Measurements from ENCODE around the gene CHAMP1.

Gene CHAMP1, protein sequence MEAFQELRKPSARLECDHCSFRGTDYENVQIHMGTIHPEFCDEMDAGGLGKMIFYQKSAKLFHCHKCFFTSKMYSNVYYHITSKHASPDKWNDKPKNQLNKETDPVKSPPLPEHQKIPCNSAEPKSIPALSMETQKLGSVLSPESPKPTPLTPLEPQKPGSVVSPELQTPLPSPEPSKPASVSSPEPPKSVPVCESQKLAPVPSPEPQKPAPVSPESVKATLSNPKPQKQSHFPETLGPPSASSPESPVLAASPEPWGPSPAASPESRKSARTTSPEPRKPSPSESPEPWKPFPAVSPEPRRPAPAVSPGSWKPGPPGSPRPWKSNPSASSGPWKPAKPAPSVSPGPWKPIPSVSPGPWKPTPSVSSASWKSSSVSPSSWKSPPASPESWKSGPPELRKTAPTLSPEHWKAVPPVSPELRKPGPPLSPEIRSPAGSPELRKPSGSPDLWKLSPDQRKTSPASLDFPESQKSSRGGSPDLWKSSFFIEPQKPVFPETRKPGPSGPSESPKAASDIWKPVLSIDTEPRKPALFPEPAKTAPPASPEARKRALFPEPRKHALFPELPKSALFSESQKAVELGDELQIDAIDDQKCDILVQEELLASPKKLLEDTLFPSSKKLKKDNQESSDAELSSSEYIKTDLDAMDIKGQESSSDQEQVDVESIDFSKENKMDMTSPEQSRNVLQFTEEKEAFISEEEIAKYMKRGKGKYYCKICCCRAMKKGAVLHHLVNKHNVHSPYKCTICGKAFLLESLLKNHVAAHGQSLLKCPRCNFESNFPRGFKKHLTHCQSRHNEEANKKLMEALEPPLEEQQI

DNA sequence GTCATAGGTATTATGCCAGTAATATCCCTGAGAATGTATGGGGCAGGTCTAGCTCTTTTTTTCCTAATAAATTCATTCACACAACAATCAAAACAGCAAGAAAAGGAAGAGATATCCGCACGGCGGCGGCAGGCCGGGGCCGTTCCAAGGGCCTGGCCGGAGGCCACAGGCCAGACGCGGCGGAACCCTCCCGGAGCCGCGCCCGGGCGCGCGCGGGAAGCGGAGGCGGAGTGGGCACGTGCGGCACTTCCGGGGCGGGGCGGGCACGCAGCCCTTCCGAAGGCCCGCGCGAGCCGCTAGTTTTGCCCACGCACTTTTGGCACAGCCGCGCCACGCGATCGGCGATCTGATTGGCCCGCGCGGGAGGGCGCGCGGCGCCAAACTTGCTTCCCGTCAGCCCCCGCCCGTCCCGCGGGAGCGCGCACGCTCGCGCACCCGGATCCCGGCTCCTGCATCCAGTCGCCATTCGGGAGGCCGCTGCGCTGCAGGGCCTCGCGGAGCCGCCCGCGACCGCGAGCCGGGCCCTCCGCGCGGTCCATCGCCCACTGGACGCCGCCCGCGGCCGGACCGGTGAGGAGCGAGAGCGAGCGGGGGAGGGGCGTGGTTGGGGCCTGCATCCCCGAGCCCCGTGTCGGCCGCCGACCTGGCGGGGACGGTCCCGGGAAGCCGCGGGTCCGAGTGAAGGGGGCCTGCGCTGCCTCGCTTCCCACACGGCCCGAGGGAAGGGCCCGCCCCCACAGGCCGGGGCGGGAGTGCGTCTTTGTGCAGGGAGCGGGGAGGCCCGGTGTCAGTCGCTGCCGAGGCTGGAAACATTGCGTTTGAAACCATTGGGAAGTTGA lies at the start of gene CHAMP1:
Gene CHAMP1 (plus strand): TSS at position 430 of the 839 bp plus-strand sequence. CDS start 9,340 bp downstream, outside the sequence.
- H3K4me3 ChIP-seq (ENCODE audit: control insufficient read depth, low read depth, low read length) = peak within 1 kb of the TSS; percentile 82
- DNase-seq (ENCODE audit: low read depth) = peak; percentile 95
- TF ChIP-seq, protein P1, sequence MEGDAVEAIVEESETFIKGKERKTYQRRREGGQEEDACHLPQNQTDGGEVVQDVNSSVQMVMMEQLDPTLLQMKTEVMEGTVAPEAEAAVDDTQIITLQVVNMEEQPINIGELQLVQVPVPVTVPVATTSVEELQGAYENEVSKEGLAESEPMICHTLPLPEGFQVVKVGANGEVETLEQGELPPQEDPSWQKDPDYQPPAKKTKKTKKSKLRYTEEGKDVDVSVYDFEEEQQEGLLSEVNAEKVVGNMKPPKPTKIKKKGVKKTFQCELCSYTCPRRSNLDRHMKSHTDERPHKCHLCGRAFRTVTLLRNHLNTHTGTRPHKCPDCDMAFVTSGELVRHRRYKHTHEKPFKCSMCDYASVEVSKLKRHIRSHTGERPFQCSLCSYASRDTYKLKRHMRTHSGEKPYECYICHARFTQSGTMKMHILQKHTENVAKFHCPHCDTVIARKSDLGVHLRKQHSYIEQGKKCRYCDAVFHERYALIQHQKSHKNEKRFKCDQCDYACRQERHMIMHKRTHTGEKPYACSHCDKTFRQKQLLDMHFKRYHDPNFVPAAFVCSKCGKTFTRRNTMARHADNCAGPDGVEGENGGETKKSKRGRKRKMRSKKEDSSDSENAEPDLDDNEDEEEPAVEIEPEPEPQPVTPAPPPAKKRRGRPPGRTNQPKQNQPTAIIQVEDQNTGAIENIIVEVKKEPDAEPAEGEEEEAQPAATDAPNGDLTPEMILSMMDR (conservative IDR thresholded peaks at IDR 0.05; ENCODE audit: control insufficient read depth, insufficient read depth, low read depth, low read length) = no peak

DNA sequence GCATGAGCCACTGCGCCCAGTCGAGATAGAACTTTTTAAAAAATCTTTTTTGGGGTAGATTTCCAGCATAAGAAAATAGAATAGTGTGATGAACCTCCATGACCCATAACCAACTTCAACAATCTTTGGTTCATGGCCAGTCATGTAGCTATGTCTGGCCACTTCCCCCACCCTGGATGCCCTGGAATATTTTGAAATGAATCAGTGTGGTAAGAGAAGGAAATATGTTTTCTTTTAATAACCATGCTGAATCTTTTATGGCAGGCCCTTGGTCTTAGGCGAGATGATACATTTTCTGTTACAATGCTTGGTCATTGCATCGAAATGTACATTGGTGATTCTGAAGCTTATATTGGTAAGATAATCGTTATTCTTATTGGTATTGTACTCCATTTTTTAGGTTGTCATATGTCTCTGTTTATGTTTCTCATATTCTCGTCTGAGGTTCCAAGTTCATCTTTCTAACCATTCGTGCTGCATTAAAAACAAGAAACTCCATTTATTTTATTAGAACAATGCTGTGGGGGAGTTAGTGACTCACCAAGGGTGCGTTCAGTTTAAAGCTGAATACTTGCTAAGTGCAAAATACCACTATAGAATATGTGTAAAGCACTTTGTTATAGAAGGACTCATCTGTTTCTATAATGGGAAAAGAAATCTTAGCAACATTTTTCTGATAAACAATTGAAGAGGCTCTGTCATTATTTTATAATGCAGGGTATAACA lies 49.3 kb upstream of the CHAMP1 start:
- peak; percentile 66 for DNase-seq (ENCODE audit: low read depth)
- TF ChIP-seq, protein P1 (conservative IDR thresholded peaks at IDR 0.05; ENCODE audit: control insufficient read depth, insufficient read depth, low read depth, low read length) = no peak
- H3K4me3 ChIP-seq (ENCODE audit: control insufficient read depth, low read depth, low read length) = no peak overlapping the region

DNA sequence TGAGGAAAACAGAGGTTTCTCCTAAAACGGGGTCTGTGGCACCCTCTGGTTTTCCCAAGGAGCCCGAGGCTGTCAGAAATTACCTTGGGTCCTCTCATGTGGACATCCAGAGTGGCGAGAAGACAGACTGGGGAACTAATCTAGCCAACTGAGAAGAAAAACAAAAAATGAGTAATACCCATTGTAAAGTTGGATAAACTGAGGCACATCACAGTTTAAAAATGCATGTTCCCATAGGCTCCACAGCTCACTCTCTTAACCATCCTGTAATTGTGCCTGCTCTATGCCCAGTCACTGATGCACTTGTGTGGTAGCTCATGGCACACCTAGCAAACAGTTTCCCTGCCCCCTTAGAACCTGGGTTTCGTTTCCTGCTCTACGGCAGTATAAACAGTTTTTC lies 48.1 kb upstream of the CHAMP1 start:
- no peak for DNase-seq (ENCODE audit: low read depth)
- TF ChIP-seq, protein P1 (conservative IDR thresholded peaks at IDR 0.05; ENCODE audit: control insufficient read depth, insufficient read depth, low read depth, low read length) = no peak
- H3K4me3 ChIP-seq (ENCODE audit: control insufficient read depth, low read depth, low read length) = no peak overlapping the region

DNA sequence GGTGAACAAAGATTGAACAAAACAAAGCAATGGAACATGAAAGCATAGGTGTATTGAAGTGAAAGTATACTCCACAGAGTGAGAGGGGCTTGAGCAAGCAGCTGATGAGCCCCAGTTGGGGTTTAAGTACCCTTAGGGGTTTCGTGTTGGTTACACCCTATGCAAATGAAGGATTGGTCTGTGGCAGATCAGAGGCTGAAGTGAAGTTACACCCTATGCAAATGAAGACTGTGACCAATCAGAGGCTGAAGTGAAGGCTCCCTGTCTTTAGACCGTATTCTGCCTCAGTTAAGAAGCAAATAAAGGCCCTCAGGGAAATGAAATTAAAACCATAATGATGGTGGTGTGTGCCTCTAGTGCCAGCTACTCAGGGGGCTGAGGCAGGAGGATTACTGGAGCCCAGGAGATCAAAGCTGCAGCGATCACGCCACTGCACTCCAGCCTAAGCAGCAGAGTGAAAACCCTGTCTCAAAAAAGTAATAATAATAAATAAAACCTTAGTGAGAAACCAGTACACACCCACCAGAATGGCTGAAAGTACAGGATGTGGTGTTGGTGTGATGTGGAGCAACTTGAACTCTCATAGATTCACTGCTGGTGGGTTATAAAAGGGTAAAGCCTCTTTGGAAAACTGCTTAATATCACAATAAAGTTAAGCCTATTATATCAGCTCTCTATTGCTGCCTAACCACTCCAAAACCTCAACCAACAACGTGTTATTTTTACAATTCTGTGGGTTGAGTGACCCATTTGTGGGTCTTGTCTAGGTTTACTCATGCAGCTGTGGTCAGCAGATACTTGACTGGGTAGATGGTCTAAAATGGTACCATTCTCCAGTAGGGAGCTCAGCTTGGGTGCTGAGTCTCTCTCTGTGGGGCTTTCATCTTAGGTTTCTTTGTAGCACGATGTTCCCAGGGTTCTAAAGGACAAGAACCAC lies 45.7 kb upstream of the CHAMP1 start:
- TF ChIP-seq, protein P1 (conservative IDR thresholded peaks at IDR 0.05; ENCODE audit: control insufficient read depth, insufficient read depth, low read depth, low read length) = no peak
- no peak overlapping the region for H3K4me3 ChIP-seq (ENCODE audit: control insufficient read depth, low read depth, low read length)
- no peak for DNase-seq (ENCODE audit: low read depth)

DNA sequence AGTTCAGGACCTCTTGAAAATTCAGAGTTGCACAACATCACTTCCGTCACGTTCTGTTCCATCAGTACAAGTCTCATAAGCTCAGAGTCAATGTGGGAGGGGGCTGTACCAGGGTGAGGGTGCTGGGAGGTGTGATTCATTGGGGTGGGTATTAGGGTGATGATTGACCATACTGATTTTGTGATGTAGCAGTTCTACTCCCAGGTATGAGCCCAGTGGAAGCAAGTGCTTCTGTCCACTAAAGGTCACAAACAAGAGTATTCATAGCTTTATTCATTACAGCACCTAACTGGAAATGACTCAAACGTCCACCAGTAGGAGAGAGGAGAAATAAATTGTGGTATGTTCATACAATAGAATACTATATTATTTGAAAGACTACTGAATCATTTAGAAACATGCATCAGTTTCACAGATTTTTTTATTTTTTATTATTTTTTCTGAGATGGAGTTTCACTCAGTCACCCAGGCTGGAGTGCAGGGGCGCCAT lies 45.0 kb upstream of the CHAMP1 start:
- no peak for DNase-seq (ENCODE audit: low read depth)
- no peak overlapping the region for H3K4me3 ChIP-seq (ENCODE audit: control insufficient read depth, low read depth, low read length)
- TF ChIP-seq, protein P1 (conservative IDR thresholded peaks at IDR 0.05; ENCODE audit: control insufficient read depth, insufficient read depth, low read depth, low read length) = no peak

Measured in fibroblast of mammary gland (primary cell).